Activated naive CD8-positive, alpha-beta T cell treated with anti-CD3 and anti-CD28 coated beads, Interleukin-2, amount 50 U/mL, for 24 hours (primary cell): ENCODE results near the gene RPH3AL.
"Not testable (repeated sequence)": the region's sequence is repeated elsewhere in the genome, so short reads cannot be mapped to it uniquely, and the experiment has no call there.

Experiments
- ATAC-seq: fragments of 150-1000 bp; cut with Tn5 transposase; one replicate; pipeline ENCODE4 v1.10.0; 2021
- DNase-seq: peaks from one replicate; pipeline ENCODE4 v3.0.0; 2021
- H3K27ac Mint-ChIP-seq: one replicate; pipeline ENCODE4 v1.8.0; 2021; ENCODE audit warnings: mild to moderate bottlenecking, mixed read lengths
- H3K27me3 Mint-ChIP-seq: one replicate; pipeline ENCODE4 v1.8.0; 2021; ENCODE audit warnings: mixed read lengths
- H3K36me3 Mint-ChIP-seq: one replicate; pipeline ENCODE4 v1.8.0; 2021; ENCODE audit warnings: low read depth, mixed read lengths
- H3K4me1 Mint-ChIP-seq: one replicate; pipeline ENCODE4 v1.8.0; 2021; ENCODE audit warnings: mixed read lengths
- H3K4me3 Mint-ChIP-seq: one replicate; pipeline ENCODE4 v1.8.0; 2021; ENCODE audit warnings: mild to moderate bottlenecking, moderate library complexity, mixed read lengths
- H3K9me3 Mint-ChIP-seq: one replicate; pipeline ENCODE4 v1.8.0; 2021; ENCODE audit warnings: mixed read lengths

RPH3AL gene

DNA sequence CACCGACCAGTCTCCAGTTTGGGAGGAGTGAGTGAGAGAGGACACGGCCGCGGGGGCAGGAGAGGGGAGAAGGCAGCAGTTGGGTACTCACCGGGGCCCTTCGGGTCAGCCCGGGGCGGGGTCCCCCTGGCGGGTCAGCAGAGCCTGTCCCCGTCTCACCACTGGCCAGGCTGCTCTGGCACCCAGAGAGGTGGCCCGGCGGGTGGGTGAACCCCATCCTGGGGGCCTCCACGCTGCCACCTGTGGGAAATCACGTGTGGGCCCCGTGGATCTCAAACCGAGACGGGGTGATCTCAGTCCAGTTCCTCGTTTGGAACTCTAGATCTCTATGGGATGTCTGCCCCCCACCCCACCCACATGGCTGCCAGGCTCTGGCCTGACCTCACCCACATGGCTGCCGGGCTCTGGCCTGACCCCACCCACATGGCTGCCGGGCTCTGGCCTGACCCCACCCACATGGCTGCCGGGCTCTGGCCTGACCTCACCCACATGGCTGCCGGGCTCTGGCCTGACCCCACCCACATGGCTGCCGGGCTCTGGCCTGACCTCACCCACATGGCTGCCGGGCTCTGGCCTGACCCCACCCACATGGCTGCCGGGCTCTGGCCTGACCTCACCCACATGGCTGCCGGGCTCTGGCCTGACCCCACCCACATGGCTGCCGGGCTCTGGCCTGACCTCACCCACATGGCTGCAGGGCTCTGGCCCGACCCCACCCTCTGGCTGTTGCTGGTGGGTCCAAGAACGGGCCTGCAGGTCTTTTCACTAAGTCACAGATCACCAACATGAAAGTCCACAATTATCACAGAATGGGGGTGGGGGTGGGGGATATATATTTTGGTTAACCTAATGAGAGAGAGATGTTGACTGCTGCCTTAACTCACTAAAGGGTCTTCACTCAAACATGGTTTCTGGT lies 136.8 kb downstream of the RPH3AL start:
- H3K27ac Mint-ChIP-seq, H3K4me3 Mint-ChIP-seq, ATAC-seq, DNase-seq, H3K4me1 Mint-ChIP-seq, H3K36me3 Mint-ChIP-seq, H3K27me3 Mint-ChIP-seq, H3K9me3 Mint-ChIP-seq: not testable (repeated sequence)

DNA sequence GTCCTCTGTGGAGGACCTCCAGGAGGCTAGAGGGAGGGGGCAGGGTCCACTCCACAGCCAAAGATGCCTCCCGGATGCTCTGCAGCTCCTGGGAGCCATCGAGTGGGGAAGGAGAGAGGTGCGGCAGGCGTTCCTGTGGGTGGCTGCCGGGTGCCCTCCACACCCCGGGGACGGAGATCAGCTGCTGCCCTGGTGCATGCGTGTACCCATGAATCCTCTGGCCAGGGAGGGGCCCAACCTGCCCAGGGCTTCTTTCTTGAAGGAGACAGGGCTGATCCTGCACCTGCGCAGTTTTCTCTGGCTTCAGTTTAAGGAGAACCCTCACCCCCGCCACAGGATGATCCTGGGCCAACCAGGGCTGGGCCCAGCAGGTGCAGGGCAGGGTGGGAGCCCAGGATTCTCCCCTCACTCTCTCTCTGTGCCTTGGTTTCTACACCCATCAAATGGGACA lies 137.7 kb downstream of the RPH3AL start:
- Mint-ChIP-seq H3K4me1 (no peaks in the 10 kb centered on the region), H3K4me3 (no peak overlapping the region), H3K36me3 (peaks cover 2% of the 10 kb centered on the region), H3K27ac (no peak overlapping the region), H3K27me3 (no peaks in the 10 kb centered on the region), H3K9me3 (no peaks in the 10 kb centered on the region)
- no peak for DNase-seq
- ATAC-seq = no peak

DNA sequence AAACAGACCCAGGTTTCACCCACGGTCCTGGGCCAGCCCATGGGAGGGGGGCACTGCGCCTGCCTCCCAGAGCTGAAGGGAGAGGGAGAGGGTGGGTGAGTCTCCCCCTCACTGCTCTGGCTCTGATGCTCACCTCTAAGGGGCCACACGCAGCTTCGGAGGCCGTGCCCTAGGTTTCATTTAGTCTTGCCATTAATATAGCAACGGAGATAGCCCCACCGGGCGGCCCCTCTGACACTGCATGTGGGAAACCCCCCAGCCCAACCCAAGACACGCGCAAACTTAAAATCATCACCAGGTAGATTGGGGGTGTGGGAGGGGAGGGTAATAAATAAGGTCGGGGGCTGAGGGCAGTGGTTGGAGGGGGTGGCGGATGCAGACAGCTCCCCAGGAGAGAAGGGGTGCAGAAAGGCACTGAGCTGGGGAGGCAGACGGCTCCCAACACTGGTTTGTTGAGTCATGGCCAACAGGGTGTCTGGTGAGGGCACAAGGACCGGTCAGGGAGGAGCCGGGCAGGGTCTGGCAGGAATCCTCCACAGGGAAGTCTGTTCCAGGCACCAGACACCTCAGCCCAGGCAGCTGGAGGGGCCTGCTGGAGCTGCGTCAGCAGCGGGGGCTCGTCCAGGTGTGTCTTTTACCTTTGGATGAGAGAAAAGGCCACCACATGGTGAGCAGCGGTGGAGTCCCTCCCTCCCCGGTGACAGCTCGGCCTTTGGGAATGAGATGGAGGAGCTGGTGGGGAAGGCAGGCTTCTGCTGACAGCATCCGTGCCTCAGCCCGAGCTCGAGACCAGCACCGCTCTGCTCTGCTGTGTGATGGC lies 139.1 kb downstream of the RPH3AL start:
- H3K27me3 Mint-ChIP-seq = peaks cover 1% of the 10 kb centered on the region
- peak; percentile 20 for ATAC-seq
- no peak overlapping the region for H3K27ac Mint-ChIP-seq
- peaks cover 2% of the 10 kb centered on the region for H3K36me3 Mint-ChIP-seq
- H3K9me3 Mint-ChIP-seq = no peaks in the 10 kb centered on the region
- no peak overlapping the region for H3K4me3 Mint-ChIP-seq
- no peaks in the 10 kb centered on the region for H3K4me1 Mint-ChIP-seq
- DNase-seq = no peak

DNA sequence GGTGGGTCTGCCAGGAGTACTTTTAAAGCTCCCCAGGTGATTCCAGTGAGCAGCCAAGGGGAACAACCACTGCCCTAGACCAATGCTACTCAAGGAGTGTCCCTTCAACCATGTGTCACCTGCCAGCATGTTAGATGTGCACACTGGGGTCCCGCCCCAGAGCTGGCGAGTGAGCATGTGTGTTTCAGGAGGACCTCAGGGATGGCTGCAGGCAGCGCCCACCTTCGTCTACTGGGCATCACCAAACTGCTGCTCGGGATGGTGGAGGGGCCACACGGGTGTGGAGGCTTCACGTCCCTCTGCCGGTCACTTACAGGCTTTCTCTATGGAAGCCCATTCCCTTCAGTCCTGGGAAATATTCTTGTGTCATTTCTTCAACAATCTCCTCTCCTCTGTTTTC lies 142.2 kb downstream of the RPH3AL start:
- Mint-ChIP-seq H3K27ac (no peak overlapping the region), H3K4me3 (no peak overlapping the region), H3K4me1 (no peaks in the 10 kb centered on the region), H3K9me3 (no peaks in the 10 kb centered on the region), H3K27me3 (peaks cover 1% of the 10 kb centered on the region), H3K36me3 (peaks cover 2% of the 10 kb centered on the region)
- DNase-seq (no peak), ATAC-seq (no peak)

DNA sequence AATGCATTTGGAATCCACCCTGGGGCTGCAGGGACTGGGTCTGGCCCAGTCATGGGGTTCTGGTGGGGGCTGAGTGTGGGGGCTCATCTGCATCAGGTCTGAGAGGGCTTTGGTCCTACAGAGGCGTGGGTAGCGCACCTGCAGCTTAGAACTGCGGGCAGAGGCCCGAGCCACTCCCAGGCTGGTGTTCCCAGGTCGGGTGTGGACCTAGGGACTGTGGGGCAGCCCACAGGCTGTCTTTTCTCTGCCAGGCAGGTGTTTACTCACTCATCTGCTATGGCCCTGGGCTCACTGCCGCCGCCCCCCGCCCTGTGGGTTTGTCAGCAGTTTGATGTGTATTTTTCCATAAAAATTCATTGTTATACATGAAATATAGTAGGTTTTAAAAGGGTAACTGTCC lies 144.2 kb downstream of the RPH3AL start:
- no peaks in the 10 kb centered on the region for H3K9me3 Mint-ChIP-seq
- no peak overlapping the region for H3K27ac Mint-ChIP-seq
- H3K4me3 Mint-ChIP-seq = no peak overlapping the region
- no peaks in the 10 kb centered on the region for H3K4me1 Mint-ChIP-seq
- peaks cover 1% of the 10 kb centered on the region for H3K27me3 Mint-ChIP-seq
- DNase-seq (no peak), ATAC-seq (no peak)
- H3K36me3 Mint-ChIP-seq = peaks cover 2% of the 10 kb centered on the region

DNA sequence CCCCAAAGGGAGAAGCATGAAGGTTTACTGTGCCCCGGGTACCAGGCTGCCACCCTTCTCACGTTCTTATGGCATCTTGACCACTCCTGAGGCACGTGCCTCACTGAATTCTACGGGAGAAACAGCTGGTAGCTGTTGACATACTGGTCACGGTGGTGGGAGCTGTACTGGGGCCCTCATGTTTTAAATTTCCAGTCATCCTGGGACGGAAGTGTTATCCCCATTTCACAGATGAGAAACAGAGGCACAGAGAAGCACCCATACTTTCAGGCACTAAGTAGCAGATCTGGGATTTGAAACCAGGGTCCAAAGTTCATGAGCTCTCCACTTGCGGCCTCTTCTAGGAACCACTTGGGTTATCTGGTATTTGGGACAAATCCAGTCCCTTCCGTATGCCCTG lies 144.8 kb downstream of the RPH3AL start:
- Mint-ChIP-seq H3K36me3 (peaks cover 2% of the 10 kb centered on the region), H3K27me3 (peaks cover 1% of the 10 kb centered on the region), H3K4me3 (no peak overlapping the region), H3K9me3 (no peaks in the 10 kb centered on the region), H3K27ac (no peak overlapping the region), H3K4me1 (no peaks in the 10 kb centered on the region)
- no peak for DNase-seq
- no peak for ATAC-seq

DNA sequence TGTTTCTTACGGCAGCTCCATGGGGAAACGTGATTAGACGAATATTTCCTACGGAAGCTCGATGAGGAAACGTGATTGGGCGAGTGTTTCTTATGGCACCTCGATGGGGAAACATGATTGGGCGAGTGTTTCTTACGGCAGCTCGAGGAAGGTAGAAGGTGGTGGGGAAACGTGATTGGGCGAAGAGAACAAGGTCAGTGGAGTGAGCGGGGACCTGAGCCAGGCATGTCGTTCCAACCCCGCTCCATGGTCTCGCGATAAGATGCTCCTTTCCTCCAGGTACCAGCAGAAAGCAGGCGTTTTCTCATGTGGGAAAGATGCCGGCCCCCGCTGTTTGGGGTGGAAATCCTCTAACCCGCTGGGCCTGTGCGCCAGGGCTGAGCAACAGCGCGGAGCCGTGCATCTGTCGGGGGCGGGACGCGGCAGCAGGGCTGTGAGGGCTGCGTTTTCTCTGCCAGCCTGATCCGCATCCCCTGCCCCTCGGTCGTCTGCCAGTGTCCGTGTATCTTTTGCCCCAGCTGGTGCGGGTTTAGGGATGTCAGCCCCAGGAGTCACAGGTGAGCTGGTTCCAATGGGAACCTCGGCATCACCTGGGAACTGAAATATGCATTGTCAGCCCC lies 145.6 kb downstream of the RPH3AL start:
- Mint-ChIP-seq H3K9me3 (no peaks in the 10 kb centered on the region), H3K4me1 (no peaks in the 10 kb centered on the region), H3K27ac (no peak overlapping the region), H3K27me3 (peaks cover 1% of the 10 kb centered on the region), H3K4me3 (no peak overlapping the region), H3K36me3 (peaks cover 2% of the 10 kb centered on the region)
- DNase-seq (no peak), ATAC-seq (no peak)

DNA sequence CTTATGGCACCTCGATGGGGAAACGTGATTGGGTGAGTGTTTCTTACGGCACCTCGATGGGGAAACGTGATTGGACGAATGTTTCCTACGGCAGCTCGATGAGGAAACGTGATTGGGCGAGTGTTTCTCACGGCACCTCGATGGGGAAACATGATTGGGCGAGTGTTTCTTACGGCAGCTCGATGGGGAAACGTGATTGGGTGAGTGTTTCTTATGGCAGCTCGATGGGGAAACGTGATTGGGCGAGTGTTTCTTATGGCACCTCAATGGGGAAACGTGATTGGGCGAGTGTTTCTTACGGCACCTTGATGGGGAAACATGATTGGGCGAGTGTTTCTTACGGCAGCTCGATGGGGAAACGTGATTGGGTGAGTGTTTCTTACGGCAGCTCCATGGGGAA lies 146.1 kb downstream of the RPH3AL start:
- H3K4me3 Mint-ChIP-seq = not testable (repeated sequence)

DNA sequence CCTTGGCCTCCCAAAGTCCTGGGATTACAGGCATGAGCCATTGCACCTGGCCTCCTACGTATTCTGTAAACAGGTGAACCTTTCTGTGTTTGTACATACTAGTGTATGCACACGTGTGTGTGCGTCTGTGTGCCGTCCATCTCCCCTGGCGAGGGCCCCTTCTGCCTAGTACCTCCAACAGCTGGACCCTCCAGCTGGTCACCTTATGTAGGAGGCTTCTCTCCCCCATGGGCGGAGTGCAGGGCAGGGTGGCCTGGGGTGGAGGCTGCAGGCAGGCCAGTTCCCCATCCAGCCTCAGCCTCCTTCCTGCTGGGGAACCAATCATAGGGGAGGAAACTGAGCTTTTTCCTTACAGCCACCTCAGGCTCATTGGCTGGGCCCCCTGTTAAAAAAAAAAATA lies 146.8 kb downstream of the RPH3AL start:
- Mint-ChIP-seq H3K27me3 (peaks cover 1% of the 10 kb centered on the region), H3K9me3 (no peaks in the 10 kb centered on the region)
- no peak for ATAC-seq

More for the DNA sequence above, 146.1 kb downstream of the RPH3AL start:
- not testable (repeated sequence) for H3K27me3 Mint-ChIP-seq, ATAC-seq, H3K4me1 Mint-ChIP-seq, H3K27ac Mint-ChIP-seq, DNase-seq, H3K9me3 Mint-ChIP-seq, H3K36me3 Mint-ChIP-seq

DNA sequence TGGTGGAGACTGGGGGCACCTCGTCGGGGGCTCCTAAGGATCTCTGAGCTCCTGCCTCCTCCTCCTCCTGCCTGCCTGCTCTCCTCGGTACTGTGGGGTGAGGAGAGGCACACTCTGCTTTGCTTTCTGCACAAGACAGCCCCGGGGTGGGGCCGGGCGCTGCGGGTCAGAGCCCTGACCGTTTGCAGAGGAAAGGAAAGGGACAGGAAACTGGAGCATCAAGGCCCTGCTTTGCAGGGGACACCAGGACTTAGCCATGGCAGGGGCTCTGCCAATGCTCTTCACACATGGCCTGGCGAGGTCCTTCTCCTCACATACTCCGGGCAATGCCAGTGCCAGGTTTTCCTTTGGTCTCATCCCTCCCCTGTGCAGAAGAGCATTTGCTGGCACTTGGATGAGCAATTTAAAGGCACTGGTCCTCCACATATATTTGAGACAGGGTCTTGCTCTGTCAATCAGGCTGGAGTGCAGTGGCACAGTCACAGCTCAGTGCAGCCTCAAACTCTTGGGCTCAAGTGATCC lies 147.4 kb downstream of the RPH3AL start:
- no peaks in the 10 kb centered on the region for H3K4me1 Mint-ChIP-seq
- H3K36me3 Mint-ChIP-seq = no peaks in the 10 kb centered on the region
- no peak overlapping the region for H3K4me3 Mint-ChIP-seq
- DNase-seq (no peak), ATAC-seq (no peak)
- H3K27ac Mint-ChIP-seq = no peak overlapping the region
- H3K27me3 Mint-ChIP-seq = peaks cover 2% of the 10 kb centered on the region
- H3K9me3 Mint-ChIP-seq = no peaks in the 10 kb centered on the region

More for the DNA sequence above, 146.8 kb downstream of the RPH3AL start:
- Mint-ChIP-seq H3K4me1 (no peaks in the 10 kb centered on the region), H3K27ac (no peak overlapping the region), H3K4me3 (no peak overlapping the region), H3K36me3 (no peaks in the 10 kb centered on the region)
- no peak for DNase-seq

DNA sequence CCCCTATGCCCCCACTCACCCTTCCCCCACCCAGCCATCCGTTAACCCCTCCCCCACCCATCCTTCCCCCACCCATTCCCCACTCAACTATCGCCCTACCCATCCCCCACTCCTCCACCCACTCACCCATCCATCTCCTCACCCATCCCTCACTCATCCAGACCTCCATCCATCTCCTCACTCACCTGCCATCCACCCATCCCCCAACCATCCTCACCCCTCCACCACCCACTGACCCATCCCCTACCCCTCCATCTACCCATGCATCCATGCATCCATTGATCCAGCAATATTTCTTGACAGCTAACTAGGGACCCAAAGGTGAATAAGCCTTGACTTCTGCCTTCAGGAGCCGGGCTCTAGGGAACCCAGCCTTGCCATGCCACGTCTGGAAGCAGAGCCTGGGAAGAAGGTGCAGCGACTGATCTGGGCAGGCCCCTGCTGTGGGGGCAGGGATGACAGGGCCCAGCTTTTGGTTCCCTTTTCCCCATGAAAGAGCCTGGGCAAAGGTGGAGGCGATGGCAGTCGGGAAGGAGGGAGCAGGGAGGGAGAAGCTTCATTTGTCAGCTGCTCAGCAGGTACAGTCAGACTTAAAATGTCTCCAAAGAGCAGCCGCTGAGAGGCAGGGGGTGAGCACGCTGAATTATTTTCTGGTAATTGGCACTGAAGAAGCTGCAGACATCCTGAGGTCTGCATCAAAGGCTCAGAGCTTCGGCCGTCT lies 148.0 kb downstream of the RPH3AL start:
- ATAC-seq (no peak), DNase-seq (no peak)
- Mint-ChIP-seq H3K4me1 (no peaks in the 10 kb centered on the region), H3K9me3 (no peaks in the 10 kb centered on the region), H3K36me3 (no peaks in the 10 kb centered on the region), H3K27ac (no peak overlapping the region), H3K27me3 (peaks cover 5% of the 10 kb centered on the region), H3K4me3 (no peak overlapping the region)

DNA sequence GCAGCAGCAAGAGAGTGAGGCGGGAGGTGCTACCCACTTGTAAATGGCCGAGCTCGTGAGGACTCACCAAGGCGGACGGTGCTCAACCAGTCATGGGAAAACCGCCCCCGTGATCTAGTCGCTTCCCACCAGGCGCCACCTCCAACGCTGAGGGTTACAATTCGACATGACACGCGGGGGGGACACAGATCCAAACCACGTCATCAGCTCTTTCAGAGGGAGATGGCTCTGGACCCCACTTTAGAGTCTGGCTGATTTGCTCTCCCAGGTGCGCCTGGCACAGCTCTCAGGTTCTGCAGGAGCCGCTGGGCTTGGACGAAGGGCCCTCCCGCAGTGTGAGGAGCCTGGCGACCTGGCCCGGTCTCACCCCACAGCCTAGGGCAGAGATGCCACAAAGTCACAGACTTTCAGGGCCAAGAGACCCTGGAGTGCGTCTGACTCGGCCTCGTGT lies 150.1 kb downstream of the RPH3AL start:
- ATAC-seq (no peak), DNase-seq (no peak)
- no peaks in the 10 kb centered on the region for H3K9me3 Mint-ChIP-seq
- no peaks in the 10 kb centered on the region for H3K36me3 Mint-ChIP-seq
- no peaks in the 10 kb centered on the region for H3K4me1 Mint-ChIP-seq
- H3K4me3 Mint-ChIP-seq = no peak overlapping the region
- no peak overlapping the region for H3K27ac Mint-ChIP-seq
- peaks cover 13% of the 10 kb centered on the region for H3K27me3 Mint-ChIP-seq

DNA sequence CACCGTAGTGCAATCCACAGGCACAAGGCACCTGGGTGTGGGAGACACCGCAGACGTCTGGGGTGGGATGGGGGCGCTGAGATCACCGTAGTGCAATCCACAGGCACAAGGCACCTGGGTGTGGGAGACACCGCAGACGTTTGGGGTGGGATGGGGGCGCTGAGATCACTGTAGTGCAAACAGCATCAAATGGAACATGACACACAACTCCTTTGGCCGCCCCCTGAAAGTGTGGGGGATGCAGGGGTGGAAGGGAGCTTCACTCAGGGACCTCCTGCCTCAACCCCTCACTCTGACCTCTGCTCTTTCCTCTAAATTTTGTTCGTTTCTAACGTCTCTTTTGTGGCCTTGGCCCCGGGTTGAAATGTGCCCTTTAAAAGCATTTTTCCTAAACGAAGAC lies 150.9 kb downstream of the RPH3AL start:
- not testable (repeated sequence) for DNase-seq, H3K9me3 Mint-ChIP-seq

DNA sequence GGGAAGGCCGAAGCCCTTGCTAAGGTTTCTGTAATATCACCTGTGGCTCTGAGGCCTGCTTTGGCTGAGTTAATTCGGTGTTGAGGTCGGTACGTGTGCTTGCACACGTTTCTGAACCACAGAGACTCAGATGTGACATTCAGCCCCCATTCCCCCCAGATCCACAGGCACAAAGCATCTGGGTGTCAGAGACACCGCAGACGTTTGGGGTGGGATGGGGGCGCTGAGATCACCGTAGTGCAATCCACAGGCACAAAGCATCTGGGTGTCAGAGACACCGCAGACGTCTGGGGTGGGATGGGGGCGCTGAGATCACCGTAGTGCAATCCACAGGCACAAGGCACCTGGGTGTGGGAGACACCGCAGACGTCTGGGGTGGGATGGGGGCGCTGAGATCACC lies 151.3 kb downstream of the RPH3AL start:
- not testable (repeated sequence) for H3K36me3 Mint-ChIP-seq, DNase-seq, H3K4me3 Mint-ChIP-seq, H3K9me3 Mint-ChIP-seq, H3K4me1 Mint-ChIP-seq, ATAC-seq, H3K27ac Mint-ChIP-seq
- H3K27me3 Mint-ChIP-seq = peaks cover 14% of the 10 kb centered on the region

More for the DNA sequence above, 150.9 kb downstream of the RPH3AL start:
- ATAC-seq, H3K36me3 Mint-ChIP-seq, H3K4me3 Mint-ChIP-seq, H3K4me1 Mint-ChIP-seq, H3K27ac Mint-ChIP-seq: not testable (repeated sequence)
- peaks cover 14% of the 10 kb centered on the region for H3K27me3 Mint-ChIP-seq
